ENCODE measurements around the gene HSPA6.

GRCh38 chr1:161480381-161481035 is 43.8 kb upstream of the HSPA6 start:
- TF ChIP-seq CTCF (IDR thresholded peaks at IDR 0.05) (no peak), POLR2A (IDR thresholded peaks at IDR 0.05) (no peak)
